ENCODE results near the gene PKNOX2. TPM values are rescaled to one million over a fixed set of nuclear protein-coding genes. Genes with fewer than 3 reads are reported as not detected.

PKNOX2 gene
- total RNA-seq, 1 experiment from 2014 or later: not detected

DNA sequence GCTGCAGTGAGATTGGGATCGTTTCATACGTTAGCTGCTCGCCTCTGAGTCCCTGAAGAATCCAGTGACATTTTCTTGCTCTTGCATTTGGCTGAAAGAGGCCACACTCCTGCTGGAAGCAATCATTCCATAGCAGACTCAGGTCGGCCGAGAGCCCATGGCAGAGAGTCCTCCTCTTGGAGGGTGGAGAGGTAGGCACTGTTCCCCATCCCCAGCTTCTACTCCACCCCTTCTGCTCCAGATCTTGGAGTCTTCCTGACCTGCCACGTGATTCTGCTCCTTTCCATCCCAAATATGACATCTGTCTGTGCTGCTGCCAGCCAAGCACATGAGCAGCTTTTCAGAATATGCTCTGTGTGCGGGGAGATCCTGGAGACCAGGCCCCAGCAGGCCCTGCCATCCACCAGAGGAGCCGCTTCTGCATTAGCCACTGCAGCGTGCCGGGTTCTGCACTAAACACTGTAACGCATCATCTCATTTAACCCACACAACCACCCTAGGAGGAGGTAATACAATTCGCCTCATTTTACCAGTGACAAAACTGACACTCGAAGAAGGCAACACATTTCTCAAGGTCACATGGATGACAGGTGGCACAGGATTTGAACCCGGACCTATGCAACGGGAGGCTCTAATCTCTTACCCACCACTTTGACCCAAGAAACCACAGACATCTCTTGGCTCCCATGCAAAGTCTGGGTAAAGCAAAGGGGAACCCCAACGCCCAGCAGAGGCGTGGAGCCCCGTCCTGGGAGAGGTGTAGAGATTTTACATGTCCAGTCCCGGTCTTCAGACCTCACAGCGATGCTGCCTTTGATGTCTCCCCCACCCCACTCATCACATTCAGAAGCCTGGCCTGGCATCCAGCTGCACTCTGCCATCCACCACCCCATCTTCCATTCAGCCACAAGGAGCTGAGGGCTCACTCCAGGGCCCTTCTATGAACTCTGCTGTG is 252.7 kb downstream of the PKNOX2 start:
- H3K27ac ChIP-seq: no peak overlapping the region
- no peaks in the 10 kb centered on the region for H3K9me3 ChIP-seq (replicated peaks)
- no peaks in the 10 kb centered on the region for H3K4me1 ChIP-seq (replicated peaks)
- no peak overlapping the region for H3K4me3 ChIP-seq
- DNase-seq (ENCODE audit: low read depth in 1 of 2, low spot score in 2 of 2): no peak
- H3K36me3 ChIP-seq: no peaks in the 10 kb centered on the region
- H3K27me3 ChIP-seq (replicated peaks): no peaks in the 10 kb centered on the region

DNA sequence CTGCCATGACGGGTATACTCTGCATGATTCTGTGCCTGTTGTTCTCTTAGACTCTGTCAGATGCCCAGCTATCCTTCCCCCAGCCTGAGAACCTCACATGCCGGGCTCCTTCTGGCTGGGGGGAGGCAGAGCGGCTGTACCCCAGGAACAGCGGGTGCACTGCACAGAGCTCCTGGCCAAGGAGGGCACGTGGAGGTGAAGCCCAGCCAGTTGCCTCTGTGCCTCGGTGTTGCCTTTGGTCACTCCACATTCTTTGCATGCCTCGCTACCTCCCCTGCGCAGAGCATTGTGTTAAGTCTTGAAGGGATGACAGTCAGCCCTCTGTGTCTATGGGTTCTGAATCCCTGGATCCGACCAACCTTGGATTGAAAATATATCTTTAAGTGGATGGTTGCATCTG is 253.8 kb downstream of the PKNOX2 start:
- Histone ChIP-seq H3K27me3 (replicated peaks) (no peaks in the 10 kb centered on the region), H3K4me1 (replicated peaks) (no peaks in the 10 kb centered on the region), H3K36me3 (no peaks in the 10 kb centered on the region), H3K9me3 (replicated peaks) (no peaks in the 10 kb centered on the region), H3K4me3 (no peak overlapping the region), H3K27ac (no peak overlapping the region)
- DNase-seq (ENCODE audit: low read depth in 1 of 2, low spot score in 2 of 2): no peak

DNA sequence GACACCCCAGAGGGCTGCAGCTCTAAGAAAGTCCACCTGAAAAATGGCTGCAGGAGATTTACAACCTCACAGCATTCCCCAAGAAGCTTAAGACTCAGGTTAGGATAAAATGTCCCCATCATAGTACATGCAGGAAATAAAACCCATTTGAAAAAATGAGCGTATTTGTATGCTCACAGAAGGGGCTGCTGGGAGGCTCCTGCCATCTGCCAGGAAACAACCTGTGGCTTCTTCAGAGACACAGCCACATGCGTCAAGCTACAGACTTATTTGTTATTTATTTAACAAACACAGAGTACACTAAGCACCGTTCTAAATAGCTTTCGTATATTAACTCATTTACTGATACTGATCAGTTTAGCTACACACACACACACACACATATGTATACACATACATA is 258.1 kb downstream of the PKNOX2 start:
- no peaks in the 10 kb centered on the region for H3K27me3 ChIP-seq (replicated peaks)
- no peaks in the 10 kb centered on the region for H3K9me3 ChIP-seq (replicated peaks)
- no peak for DNase-seq (ENCODE audit: low read depth in 1 of 2, low spot score in 2 of 2)
- H3K36me3 ChIP-seq: no peaks in the 10 kb centered on the region
- no peak overlapping the region for H3K27ac ChIP-seq
- H3K4me1 ChIP-seq (replicated peaks): no peaks in the 10 kb centered on the region
- H3K4me3 ChIP-seq: no peak overlapping the region

DNA sequence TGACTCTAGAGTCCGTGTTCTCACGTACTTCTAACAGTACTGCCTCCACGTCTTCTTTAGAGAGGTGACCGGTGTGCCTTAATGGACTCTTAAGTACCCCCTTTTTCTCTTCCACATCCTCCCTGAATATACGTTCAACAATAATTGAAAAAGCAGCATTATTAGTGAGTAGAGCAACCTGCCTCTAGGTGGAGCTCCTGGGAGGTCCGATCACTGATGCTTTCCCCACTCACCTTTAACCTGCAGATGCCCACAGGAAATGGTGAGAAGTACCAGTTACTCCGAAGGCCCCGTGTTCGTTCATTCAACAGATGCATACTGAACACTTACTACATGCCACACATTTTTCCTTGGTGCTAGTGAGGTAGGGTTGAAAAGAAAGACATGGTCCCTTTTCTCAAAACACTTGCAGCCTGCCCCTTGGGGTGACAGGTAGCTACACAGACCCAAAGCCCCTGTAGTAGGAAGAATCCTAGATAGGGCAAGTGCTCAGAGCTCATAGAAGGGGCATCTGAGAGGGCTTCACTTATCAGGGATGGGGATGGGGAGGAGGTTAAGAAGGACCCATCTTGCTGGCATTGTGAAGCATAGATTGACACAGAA is 258.8 kb downstream of the PKNOX2 start:
- Histone ChIP-seq H3K4me3 (no peak overlapping the region), H3K27ac (no peak overlapping the region), H3K9me3 (replicated peaks) (no peaks in the 10 kb centered on the region), H3K36me3 (no peaks in the 10 kb centered on the region), H3K27me3 (replicated peaks) (no peaks in the 10 kb centered on the region), H3K4me1 (replicated peaks) (no peaks in the 10 kb centered on the region)
- no peak for DNase-seq (ENCODE audit: low read depth in 1 of 2, low spot score in 2 of 2)

DNA sequence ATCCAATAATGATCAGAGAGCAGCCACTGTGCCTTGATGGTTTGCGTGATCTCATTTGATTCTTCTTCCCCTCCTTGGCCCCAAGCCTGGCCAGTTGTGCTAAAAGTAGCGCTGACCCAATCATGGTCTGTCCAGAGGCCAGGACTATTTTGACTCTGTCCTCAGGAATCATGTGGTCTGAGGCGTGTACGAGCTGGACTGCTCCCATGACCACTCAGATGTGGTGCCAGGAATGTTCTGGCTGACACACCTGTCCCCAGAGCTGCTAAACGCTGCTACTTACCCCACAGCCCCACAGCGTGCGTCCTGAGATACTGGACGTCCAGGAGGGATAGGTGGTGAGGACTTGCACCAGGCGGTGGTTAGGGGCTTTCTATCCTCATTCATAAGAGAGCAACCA is 261.1 kb downstream of the PKNOX2 start:
- no peak for DNase-seq (ENCODE audit: low read depth in 1 of 2, low spot score in 2 of 2)
- Histone ChIP-seq H3K4me3 (no peak overlapping the region), H3K27ac (no peak overlapping the region), H3K27me3 (replicated peaks) (no peaks in the 10 kb centered on the region), H3K9me3 (replicated peaks) (no peaks in the 10 kb centered on the region), H3K36me3 (no peaks in the 10 kb centered on the region), H3K4me1 (replicated peaks) (no peaks in the 10 kb centered on the region)

DNA sequence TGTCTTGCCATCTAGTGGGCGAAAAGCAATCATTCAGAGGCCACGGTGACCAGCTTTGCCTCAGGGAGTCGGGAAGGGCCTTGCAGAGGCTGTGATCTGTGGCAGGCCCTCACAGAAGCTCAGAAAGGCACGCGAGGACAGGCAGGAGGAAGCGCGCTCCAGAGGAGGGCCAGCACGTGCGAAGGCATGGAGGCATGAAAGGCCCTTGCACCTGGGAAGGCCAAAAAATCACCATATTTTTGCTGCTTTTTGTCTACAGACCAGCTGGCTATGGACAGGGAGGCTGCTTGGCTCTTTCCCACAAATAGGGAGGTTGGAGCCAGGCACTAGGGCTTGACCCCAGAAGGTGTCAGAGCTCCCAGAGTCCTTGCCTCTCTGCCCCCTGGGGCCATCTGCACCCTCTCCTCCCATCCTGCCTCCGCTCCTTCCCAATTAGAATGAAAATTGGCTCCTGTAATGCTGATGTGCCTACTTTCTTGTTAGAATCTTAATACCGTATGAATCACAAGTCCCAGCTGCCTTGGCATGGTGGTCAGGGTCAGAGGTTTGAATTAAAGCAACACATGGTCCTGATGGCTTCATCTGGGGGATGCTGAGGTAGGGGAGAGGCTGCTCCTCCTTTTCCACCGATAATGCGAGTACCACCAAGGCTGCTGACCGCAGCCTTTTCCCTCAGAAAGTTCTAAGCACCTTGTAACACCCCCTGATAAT is 262.4 kb downstream of the PKNOX2 start:
- no peak for DNase-seq (ENCODE audit: low read depth in 1 of 2, low spot score in 2 of 2)
- Histone ChIP-seq H3K36me3 (no peaks in the 10 kb centered on the region), H3K27me3 (replicated peaks) (no peaks in the 10 kb centered on the region), H3K4me1 (replicated peaks) (no peaks in the 10 kb centered on the region), H3K9me3 (replicated peaks) (no peaks in the 10 kb centered on the region), H3K4me3 (no peak overlapping the region), H3K27ac (no peak overlapping the region)

DNA sequence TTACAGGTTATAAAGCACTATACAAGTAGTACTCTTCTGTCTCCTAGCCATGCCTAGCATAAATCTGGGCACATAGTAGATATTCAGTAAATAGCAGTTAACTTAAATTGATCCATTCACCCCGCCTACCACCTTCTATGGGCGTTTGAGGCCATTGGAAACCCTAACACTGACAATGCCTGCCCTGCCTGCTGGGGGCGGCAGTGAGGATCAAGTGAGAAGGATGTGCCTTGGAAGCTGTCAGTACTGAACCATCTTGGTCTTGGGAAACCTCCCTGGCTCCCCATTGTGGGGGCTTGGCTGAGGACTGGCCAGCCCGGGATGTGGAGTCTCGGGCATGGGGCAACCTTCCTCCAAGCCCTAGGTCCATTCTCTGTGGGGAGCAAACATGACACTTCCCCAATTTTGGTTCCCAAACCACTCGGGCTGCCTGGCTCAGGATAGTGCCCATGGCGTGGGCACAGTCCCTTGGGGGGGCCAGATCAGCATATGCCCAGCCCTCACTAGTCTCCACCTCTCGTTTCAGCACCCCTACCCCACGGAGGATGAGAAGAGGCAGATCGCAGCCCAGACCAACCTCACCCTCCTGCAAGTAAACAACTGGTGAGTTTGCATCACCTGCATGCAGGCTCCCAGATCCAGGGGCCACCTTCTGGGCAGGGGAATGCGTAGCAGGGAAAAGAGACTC is 264.1 kb downstream of the PKNOX2 start:
- Histone ChIP-seq H3K9me3 (replicated peaks) (no peaks in the 10 kb centered on the region), H3K4me1 (replicated peaks) (no peaks in the 10 kb centered on the region), H3K36me3 (no peaks in the 10 kb centered on the region), H3K27me3 (replicated peaks) (no peaks in the 10 kb centered on the region), H3K27ac (no peak overlapping the region), H3K4me3 (no peak overlapping the region)
- DNase-seq (ENCODE audit: low read depth in 1 of 2, low spot score in 2 of 2): no peak

DNA sequence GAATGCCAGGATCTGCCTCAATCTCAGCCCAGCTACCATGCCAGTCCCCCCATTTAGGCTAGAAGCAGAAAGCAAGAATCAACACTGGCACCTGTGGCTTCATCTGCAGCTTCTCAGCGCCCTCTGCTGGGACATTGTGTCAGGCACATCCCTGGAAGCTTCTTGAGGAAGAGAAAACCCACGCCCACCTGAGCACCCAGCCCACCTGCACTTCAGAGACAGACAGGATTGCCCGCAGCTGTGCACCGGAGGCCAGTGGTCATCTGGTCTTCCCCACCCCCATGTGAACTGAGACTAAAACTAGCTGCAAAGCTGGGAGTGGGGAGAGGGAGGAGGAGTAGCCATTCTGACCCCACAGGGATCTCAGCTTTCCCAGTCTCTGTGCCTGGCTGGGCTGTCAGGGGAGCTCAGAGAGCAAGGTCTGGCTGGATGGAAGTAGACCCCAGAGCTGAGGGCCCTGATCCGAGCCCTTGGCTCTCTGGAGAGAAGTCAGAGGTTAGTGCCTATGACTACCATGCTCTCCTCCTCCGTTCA is 264.7 kb downstream of the PKNOX2 start:
- Histone ChIP-seq H3K4me1 (replicated peaks) (no peaks in the 10 kb centered on the region), H3K36me3 (no peaks in the 10 kb centered on the region), H3K4me3 (no peak overlapping the region), H3K27ac (no peak overlapping the region), H3K27me3 (replicated peaks) (no peaks in the 10 kb centered on the region), H3K9me3 (replicated peaks) (no peaks in the 10 kb centered on the region)
- no peak for DNase-seq (ENCODE audit: low read depth in 1 of 2, low spot score in 2 of 2)

DNA sequence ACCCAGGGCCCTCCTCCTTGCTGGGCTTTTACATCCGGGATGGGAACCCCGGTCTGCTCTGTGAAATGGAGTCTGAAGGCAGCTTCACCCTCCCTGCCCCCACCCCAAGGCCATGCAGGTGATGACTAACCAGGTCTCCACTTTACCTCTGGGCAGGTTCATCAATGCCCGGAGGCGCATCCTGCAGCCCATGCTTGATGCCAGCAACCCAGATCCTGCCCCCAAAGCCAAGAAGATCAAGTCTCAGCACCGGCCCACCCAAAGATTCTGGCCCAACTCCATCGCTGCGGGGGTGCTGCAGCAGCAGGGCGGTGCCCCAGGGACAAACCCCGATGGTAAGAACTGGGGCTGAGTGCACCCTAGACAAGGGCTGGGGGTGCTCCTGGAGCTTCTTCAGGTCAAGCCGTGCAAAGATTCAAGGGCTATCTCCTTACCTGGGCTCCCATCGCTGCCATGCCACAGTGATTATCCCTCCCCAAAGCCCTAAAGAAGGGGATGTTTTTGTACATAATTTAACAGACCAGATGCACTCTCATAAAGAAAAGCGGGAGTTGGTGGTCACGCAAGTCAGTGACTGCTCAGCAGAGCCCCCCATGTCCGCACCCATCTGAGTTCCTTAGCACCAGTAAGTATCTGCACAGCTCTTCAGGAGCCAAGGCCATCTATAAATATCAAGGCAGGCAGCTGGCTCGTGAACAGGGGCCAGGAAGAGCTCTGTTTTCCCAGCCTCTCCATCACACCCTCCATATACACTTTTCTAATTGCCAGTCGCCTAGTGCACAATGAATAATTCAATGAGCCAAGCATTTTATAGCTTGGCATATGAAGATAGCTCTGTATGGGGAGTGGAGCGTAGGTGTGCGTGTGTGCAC is 265.5 kb downstream of the PKNOX2 start:
- no peak overlapping the region for H3K27ac ChIP-seq
- DNase-seq (ENCODE audit: low read depth in 1 of 2, low spot score in 2 of 2): no peak
- H3K4me3 ChIP-seq: no peak overlapping the region
- H3K36me3 ChIP-seq: no peaks in the 10 kb centered on the region
- no peaks in the 10 kb centered on the region for H3K4me1 ChIP-seq (replicated peaks)
- no peaks in the 10 kb centered on the region for H3K9me3 ChIP-seq (replicated peaks)
- no peaks in the 10 kb centered on the region for H3K27me3 ChIP-seq (replicated peaks)

DNA sequence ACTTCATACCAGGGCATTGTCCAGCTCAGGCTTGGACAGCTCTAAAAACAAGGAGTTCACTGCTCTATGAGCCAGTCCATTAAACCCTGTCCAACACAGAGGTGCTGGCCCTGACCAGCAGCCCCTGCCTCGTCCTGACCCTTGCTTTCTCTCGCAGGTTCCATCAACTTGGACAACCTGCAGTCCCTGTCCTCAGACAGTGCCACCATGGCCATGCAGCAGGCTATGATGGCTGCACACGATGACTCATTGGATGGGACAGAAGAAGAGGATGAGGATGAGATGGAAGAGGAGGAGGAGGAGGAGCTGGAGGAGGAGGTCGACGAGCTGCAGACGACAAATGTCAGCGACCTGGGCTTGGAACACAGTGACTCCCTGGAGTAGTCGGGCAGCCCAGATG is 266.5 kb downstream of the PKNOX2 start:
- no peaks in the 10 kb centered on the region for H3K4me1 ChIP-seq (replicated peaks)
- H3K27me3 ChIP-seq (replicated peaks): no peaks in the 10 kb centered on the region
- no peak for DNase-seq (ENCODE audit: low read depth in 1 of 2, low spot score in 2 of 2)
- no peaks in the 10 kb centered on the region for H3K9me3 ChIP-seq (replicated peaks)
- H3K4me3 ChIP-seq: no peak overlapping the region
- no peak overlapping the region for H3K27ac ChIP-seq
- H3K36me3 ChIP-seq: no peaks in the 10 kb centered on the region

DNA sequence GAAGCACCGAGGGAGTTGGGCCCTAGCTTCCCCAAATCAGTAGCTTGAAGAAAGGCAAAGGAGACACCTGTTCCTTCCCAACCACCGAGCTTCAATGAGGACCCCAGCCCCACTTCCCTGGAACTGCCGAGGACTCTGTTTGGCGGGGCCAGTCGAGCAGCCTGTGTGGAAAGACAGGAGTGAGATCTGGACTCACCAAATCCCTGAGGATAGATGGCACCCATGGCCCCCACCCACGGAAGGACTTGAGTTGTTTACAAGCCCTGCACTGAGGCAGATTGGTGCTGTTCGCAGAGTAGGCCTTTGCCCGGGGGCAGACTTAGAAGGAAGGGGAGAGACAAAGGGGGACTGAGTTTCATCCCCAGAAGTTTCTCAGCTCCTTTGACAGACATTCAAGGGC is 266.9 kb downstream of the PKNOX2 start:
- H3K27me3 ChIP-seq (replicated peaks): no peaks in the 10 kb centered on the region
- H3K9me3 ChIP-seq (replicated peaks): no peaks in the 10 kb centered on the region
- DNase-seq (ENCODE audit: low read depth in 1 of 2, low spot score in 2 of 2): no peak
- no peak overlapping the region for H3K4me3 ChIP-seq
- no peak overlapping the region for H3K27ac ChIP-seq
- no peaks in the 10 kb centered on the region for H3K36me3 ChIP-seq
- no peaks in the 10 kb centered on the region for H3K4me1 ChIP-seq (replicated peaks)

DNA sequence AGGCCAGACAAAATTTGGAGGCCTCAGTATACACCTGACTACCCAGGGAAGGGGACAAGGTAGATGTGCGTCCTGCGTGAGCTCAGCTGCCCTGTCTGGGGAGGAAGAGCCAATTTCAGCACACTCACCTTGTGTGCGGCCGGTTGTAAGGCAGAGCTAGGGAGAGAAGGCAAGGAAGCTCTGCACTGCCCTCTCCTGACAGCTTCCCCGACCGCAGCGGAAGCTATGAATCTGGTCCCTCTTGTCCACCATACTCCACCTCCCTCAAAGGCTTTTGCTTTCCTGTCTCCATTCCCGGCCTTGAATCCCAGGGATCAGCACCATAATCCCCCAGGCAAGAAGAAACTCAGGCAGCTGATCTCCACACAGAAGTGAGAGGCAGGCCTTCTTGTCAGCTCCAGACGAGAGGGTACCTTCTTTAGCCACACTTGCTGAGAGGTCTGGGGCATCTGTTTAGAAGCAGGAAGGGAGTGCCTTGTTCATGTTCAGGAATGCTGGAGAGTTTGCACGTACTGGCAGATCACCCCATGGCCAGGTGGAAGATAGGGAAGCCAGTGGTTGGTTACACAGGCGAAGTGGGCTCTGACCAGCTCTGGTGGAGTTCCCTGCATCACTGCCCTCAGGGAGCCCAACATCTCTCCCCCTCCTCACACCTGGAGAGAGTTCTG is 269.0 kb downstream of the PKNOX2 start:
- Histone ChIP-seq H3K27ac (no peak overlapping the region), H3K9me3 (replicated peaks) (no peaks in the 10 kb centered on the region), H3K4me1 (replicated peaks) (no peaks in the 10 kb centered on the region), H3K4me3 (no peak overlapping the region), H3K27me3 (replicated peaks) (no peaks in the 10 kb centered on the region), H3K36me3 (no peaks in the 10 kb centered on the region)
- DNase-seq (ENCODE audit: low read depth in 1 of 2, low spot score in 2 of 2): no peak

Data from SJSA1 (cell line).